H9 (cell line): ENCODE results near the gene GRID2IP. TPM values are rescaled to one million over a fixed set of nuclear protein-coding genes. Genes with fewer than 3 reads are reported as not detected.

Source experiments
- DNase-seq: peaks from one replicate; pipeline ENCODE4 v3.0.0-alpha.2; 2017
- H2AFZ ChIP-seq: one replicate; pipeline ENCODE4 v1.6.1; 2013; ENCODE audit warnings: mild to moderate bottlenecking, low read length, control low read depth, moderate library complexity
- H2AK5ac ChIP-seq: 2 replicates; pipeline ENCODE4 v1.6.1; 2013; ENCODE audit warnings: low read length, control low read depth, mixed read lengths; ENCODE audit not compliant: insufficient read length
- H2BK120ac ChIP-seq: one replicate; pipeline ENCODE4 v1.6.1; 2013; ENCODE audit warnings: low read depth, mild to moderate bottlenecking, low read length, control low read depth, inconsistent platforms; ENCODE audit not compliant: poor library complexity, severe bottlenecking
- H2BK12ac ChIP-seq: 2 replicates; pipeline ENCODE4 v1.6.1; 2013; ENCODE audit warnings: low read length, control low read depth, mixed read lengths, low read depth; ENCODE audit not compliant: insufficient read length
- H2BK15ac ChIP-seq: 2 replicates; pipeline ENCODE4 v1.6.1; 2013; ENCODE audit warnings: low read depth, low read length, control low read depth
- H2BK20ac ChIP-seq: one replicate; pipeline ENCODE4 v1.6.1; 2013; ENCODE audit warnings: low read depth, mild to moderate bottlenecking, low read length, control low read depth, inconsistent platforms; ENCODE audit not compliant: poor library complexity, severe bottlenecking
- H2BK5ac ChIP-seq: 2 replicates; pipeline ENCODE4 v1.6.1; 2013; ENCODE audit warnings: low read length, control low read depth, mixed read lengths; ENCODE audit not compliant: insufficient read length
- H3K14ac ChIP-seq: 2 replicates; pipeline ENCODE4 v1.6.1; 2013; ENCODE audit warnings: low read length, control low read depth; ENCODE audit not compliant: insufficient read depth
- H3K18ac ChIP-seq: 2 replicates; pipeline ENCODE4 v1.6.1; 2013; ENCODE audit warnings: low read depth, mild to moderate bottlenecking, mixed read lengths, low read length, control low read depth; ENCODE audit not compliant: insufficient read length
- H3K23ac ChIP-seq: 2 replicates; pipeline ENCODE4 v1.6.1; 2013; ENCODE audit warnings: low read length, control low read depth, mixed read lengths, low read depth; ENCODE audit not compliant: insufficient read length
- H3K23me2 ChIP-seq: 2 replicates; pipeline ENCODE4 v1.6.1; 2013; ENCODE audit warnings: low read depth, mild to moderate bottlenecking, mixed read lengths, low read length, control low read depth; ENCODE audit not compliant: insufficient read length, poor library complexity, severe bottlenecking
- H3K27ac ChIP-seq: 2 replicates; pipeline ENCODE4 v1.5.1; 2013; ENCODE audit warnings: low read length, control low read depth, mixed read lengths, low read depth; ENCODE audit not compliant: insufficient read length
- H3K27me3 ChIP-seq: 2 replicates; pipeline ENCODE4 v1.6.1; 2013; ENCODE audit warnings: low read length, control low read depth, inconsistent platforms; ENCODE audit not compliant: insufficient read depth
- H3K4ac ChIP-seq: 2 replicates; pipeline ENCODE4 v1.6.1; 2013; ENCODE audit warnings: low read depth, mild to moderate bottlenecking, control low read depth, inconsistent platforms, low read length, moderate library complexity
- H3K4me1 ChIP-seq: 2 replicates; pipeline ENCODE4 v1.6.1; 2013; ENCODE audit warnings: low read length, control low read depth, inconsistent platforms; ENCODE audit not compliant: insufficient read depth
- H3K4me2 ChIP-seq: 2 replicates; pipeline ENCODE4 v1.6.1; 2013; ENCODE audit warnings: low read length, control low read depth, mixed read lengths; ENCODE audit not compliant: insufficient read length, insufficient read depth
- H3K56ac ChIP-seq: 2 replicates; pipeline ENCODE4 v1.6.1; 2013; ENCODE audit warnings: low read depth, mild to moderate bottlenecking, mixed read lengths, low read length, control low read depth; ENCODE audit not compliant: insufficient read length
- H3K79me1 ChIP-seq: 2 replicates; pipeline ENCODE4 v1.6.1; 2013; ENCODE audit warnings: low read depth, mild to moderate bottlenecking, moderate library complexity, low read length, control low read depth, inconsistent platforms; ENCODE audit not compliant: insufficient read depth, poor library complexity, severe bottlenecking
- H3K79me2 ChIP-seq: 2 replicates; pipeline ENCODE4 v1.6.1; 2013; ENCODE audit warnings: low read length, control low read depth, inconsistent platforms; ENCODE audit not compliant: insufficient read depth
- H3K9ac ChIP-seq: 2 replicates; pipeline ENCODE4 v1.6.1; 2013; ENCODE audit warnings: low read length, control low read depth, mixed read lengths; ENCODE audit not compliant: insufficient read length; ENCODE audit errors: extremely low read depth
- H3K9me3 ChIP-seq: one replicate; pipeline ENCODE4 v1.6.1; 2013; ENCODE audit warnings: low read depth, low read length, inconsistent platforms; ENCODE audit not compliant: control insufficient read depth
- H3T11ph ChIP-seq: one replicate; pipeline ENCODE4 v1.6.1; 2013; ENCODE audit warnings: mild to moderate bottlenecking, low read length, control low read depth, inconsistent platforms
- H4K20me1 ChIP-seq: one replicate; pipeline ENCODE4 v1.6.1; 2013; ENCODE audit not compliant: control insufficient read depth, insufficient read length, insufficient read depth
- H4K5ac ChIP-seq: 2 replicates; pipeline ENCODE4 v1.6.1; 2013; ENCODE audit warnings: low read depth, mild to moderate bottlenecking, mixed read lengths, low read length, control low read depth; ENCODE audit not compliant: insufficient read length
- H4K8ac ChIP-seq: replicated peaks from 2 replicates; pipeline ENCODE4 v1.6.1; 2013; ENCODE audit warnings: low read length, control low read depth, mixed read lengths, low read depth; ENCODE audit not compliant: insufficient read length
- H4K91ac ChIP-seq: 2 replicates; pipeline ENCODE4 v1.6.1; 2013; ENCODE audit warnings: low read depth, mild to moderate bottlenecking, moderate library complexity, mixed read lengths, low read length, control low read depth; ENCODE audit not compliant: insufficient read length
- H3K27ac Mint-ChIP-seq, 3 experiments: 2 replicates in 2 of 3; 3 replicates in 1 of 3; pipeline ENCODE4 v1.8.0; 2020 to 2021; ENCODE audit warnings: mixed read lengths in 3 of 3, mild to moderate bottlenecking in 1 of 3, moderate library complexity in 1 of 3
- H3K27me3 Mint-ChIP-seq: 2 replicates; pipeline ENCODE4 v1.8.0; 2021; ENCODE audit warnings: low read depth, mild to moderate bottlenecking, moderate library complexity, mixed read lengths
- H3K36me3 Mint-ChIP-seq, 3 experiments: 2 replicates in 2 of 3; 3 replicates in 1 of 3; pipeline ENCODE4 v1.8.0; 2020 to 2021; ENCODE audit warnings: low read depth in 3 of 3, mixed read lengths in 3 of 3; ENCODE audit not compliant: insufficient read depth in 1 of 3
- H3K4me1 Mint-ChIP-seq, 2 experiments: 2 replicates each; pipeline ENCODE4 v1.8.0; 2020; ENCODE audit warnings: mixed read lengths in 2 of 2
- H3K4me3 Mint-ChIP-seq, 2 experiments: 2 replicates in 1 of 2; 3 replicates in 1 of 2; pipeline ENCODE4 v1.8.0; 2020 to 2021; ENCODE audit warnings: mild to moderate bottlenecking in 2 of 2, mixed read lengths in 2 of 2, moderate library complexity in 1 of 2
- H3K9me3 Mint-ChIP-seq, 2 experiments: 2 replicates in 1 of 2; 3 replicates in 1 of 2; pipeline ENCODE4 v1.8.0; 2020; ENCODE audit warnings: mild to moderate bottlenecking in 2 of 2, mixed read lengths in 2 of 2, moderate library complexity in 1 of 2
- WGBS: extraction: QIAGEN DNeasy Blood & Tissue Kit; methylation state at CpG from one replicate; pipeline ENCODE4 v1.1.7; 2013; ENCODE audit warnings: missing lambda C conversion rate, low lambda C conversion rate, mixed read lengths; ENCODE audit not compliant: insufficient read length; ENCODE audit errors: extremely low coverage; 5-methylcytosine and 5-hydroxymethylcytosine counted together
- total RNA-seq: library from RNA; stranded (reverse); gene quantifications from 2 replicates; pipeline ENCODE4 v1.2.1, GENCODE V29; 2021
- TF ChIP-seq, protein P1 (sequence below): fragments of 200-600 bp; sonication (generic); conservative IDR thresholded peaks from 3 replicates; pipeline ENCODE4 v1.8.0; 2021; ENCODE audit warnings: antibody characterized with exemption, mild to moderate bottlenecking

GRID2IP gene
- total RNA-seq, 1 experiment from 2014 or later, result 1.7 TPM

DNA sequence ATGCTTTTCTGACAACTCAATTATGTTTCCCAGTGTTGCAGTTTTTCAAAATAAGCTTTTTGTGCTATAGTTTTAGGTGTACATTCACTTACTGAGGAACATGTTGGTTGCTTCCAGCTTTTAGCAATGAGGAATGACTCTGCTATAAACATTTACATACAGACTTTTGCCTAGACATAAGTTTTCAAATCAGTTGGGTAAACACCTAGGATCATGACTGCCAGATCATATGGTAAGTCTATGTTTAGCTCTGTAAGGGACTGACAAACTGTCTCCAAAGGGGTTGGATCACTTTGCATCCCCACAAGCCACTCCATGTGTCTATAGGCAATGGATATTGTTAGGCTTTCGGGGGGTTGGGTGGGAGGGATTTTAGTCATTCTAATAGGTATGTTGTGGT is 10.8 kb upstream of the GRID2IP start:
- H3K56ac ChIP-seq, result no peak overlapping the region
- H4K5ac ChIP-seq, result no peak overlapping the region
- H2AFZ ChIP-seq, result no peak overlapping the region
- no peak overlapping the region for H3K27ac Mint-ChIP-seq
- H2BK5ac ChIP-seq, result no peak overlapping the region
- H3T11ph ChIP-seq, result no peak overlapping the region
- no peak overlapping the region for H3K9ac ChIP-seq
- no peaks in the 10 kb centered on the region for H3K27me3 ChIP-seq
- H3K4me1 ChIP-seq, result no peaks in the 10 kb centered on the region; the same call in 1 of the 2 replicates
- no peak overlapping the region for H2BK15ac ChIP-seq
- H3K23me2 ChIP-seq, result no peaks in the 10 kb centered on the region
- H3K4me1 Mint-ChIP-seq, result peaks cover 11 to 16% of the 10 kb centered on the region in 2 experiments
- no peaks in the 10 kb centered on the region for H4K20me1 ChIP-seq
- H3K14ac ChIP-seq, result no peak overlapping the region
- H3K9me3 ChIP-seq, result no peaks in the 10 kb centered on the region
- H3K4ac ChIP-seq, result no peak overlapping the region
- no peak overlapping the region for H4K91ac ChIP-seq
- no peak overlapping the region for H4K8ac ChIP-seq
- no peaks in the 10 kb centered on the region for H3K9me3 Mint-ChIP-seq
- no peak for DNase-seq
- no peak overlapping the region for H3K23ac ChIP-seq
- WGBS, result no CpG with 5 or more reads among the region's 1 CpG
- H2AK5ac ChIP-seq, result no peak overlapping the region
- H3K18ac ChIP-seq, result no peak overlapping the region
- no peak overlapping the region for H2BK120ac ChIP-seq
- H2BK12ac ChIP-seq, result no peak overlapping the region
- TF ChIP-seq, protein P1, sequence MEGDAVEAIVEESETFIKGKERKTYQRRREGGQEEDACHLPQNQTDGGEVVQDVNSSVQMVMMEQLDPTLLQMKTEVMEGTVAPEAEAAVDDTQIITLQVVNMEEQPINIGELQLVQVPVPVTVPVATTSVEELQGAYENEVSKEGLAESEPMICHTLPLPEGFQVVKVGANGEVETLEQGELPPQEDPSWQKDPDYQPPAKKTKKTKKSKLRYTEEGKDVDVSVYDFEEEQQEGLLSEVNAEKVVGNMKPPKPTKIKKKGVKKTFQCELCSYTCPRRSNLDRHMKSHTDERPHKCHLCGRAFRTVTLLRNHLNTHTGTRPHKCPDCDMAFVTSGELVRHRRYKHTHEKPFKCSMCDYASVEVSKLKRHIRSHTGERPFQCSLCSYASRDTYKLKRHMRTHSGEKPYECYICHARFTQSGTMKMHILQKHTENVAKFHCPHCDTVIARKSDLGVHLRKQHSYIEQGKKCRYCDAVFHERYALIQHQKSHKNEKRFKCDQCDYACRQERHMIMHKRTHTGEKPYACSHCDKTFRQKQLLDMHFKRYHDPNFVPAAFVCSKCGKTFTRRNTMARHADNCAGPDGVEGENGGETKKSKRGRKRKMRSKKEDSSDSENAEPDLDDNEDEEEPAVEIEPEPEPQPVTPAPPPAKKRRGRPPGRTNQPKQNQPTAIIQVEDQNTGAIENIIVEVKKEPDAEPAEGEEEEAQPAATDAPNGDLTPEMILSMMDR, result no peak
- H3K36me3 Mint-ChIP-seq, result no peaks in the 10 kb centered on the region
- H3K27ac ChIP-seq, result no peak overlapping the region
- no peaks in the 10 kb centered on the region for H3K79me2 ChIP-seq
- peaks cover 4% of the 10 kb centered on the region for H3K27me3 Mint-ChIP-seq
- no peak overlapping the region for H3K4me3 Mint-ChIP-seq
- no peak overlapping the region for H3K4me2 ChIP-seq
- no peak overlapping the region for H2BK20ac ChIP-seq
- H3K79me1 ChIP-seq, result no peaks in the 10 kb centered on the region
